IMR-90 (cell line): ENCODE data around the gene SERINC3. TPM values are rescaled to one million over a fixed set of nuclear protein-coding genes. Genes with fewer than 3 reads are reported as not detected.

ENCODE experiments used
- ATAC-seq: fragments of 200-7000 bp; cut with Tn5 transposase; 2 replicates; pipeline ENCODE4 v1.9.1; 2020; ENCODE audit warnings: low read depth, mild to moderate bottlenecking, moderate library complexity
- BruUV-seq: library from RNA; stranded (reverse); fragments of 400-500 nt; replicated peaks from 2 replicates; lab custom pipeline; 2021; lab: Mats Ljungman, UMichigan
- CTCF ChIA-PET: fragments of 300-600 bp; formaldehyde crosslinking; extraction: SDS; loops from one replicate; lab custom pipeline; 2021; ENCODE audit warnings: antibody characterized with exemption; lab: Yijun Ruan, JAX
- POLR2A ChIA-PET: fragments of 300-600 bp; sonication (Branson Sonifier 250); formaldehyde crosslinking; loops from one replicate; lab custom pipeline; 2022; ENCODE audit warnings: antibody characterized with exemption; ENCODE audit not compliant: unreplicated experiment; lab: Charles Lee
- DNase-seq: peaks from one replicate; pipeline ENCODE4 v3.0.0; 2013
- H2AFZ ChIP-seq: replicated peaks from 2 replicates; pipeline ENCODE3; 2013; ENCODE audit warnings: low read length, mild to moderate bottlenecking; ENCODE audit not compliant: poor library complexity
- H2AK5ac ChIP-seq: 2 replicates; pipeline ENCODE4 v1.6.1; 2013; ENCODE audit warnings: low read depth, low read length, inconsistent platforms
- H2AK9ac ChIP-seq: replicated peaks from 2 replicates; pipeline ENCODE3; 2013; ENCODE audit warnings: mild to moderate bottlenecking, low read depth, low read length, moderate library complexity; ENCODE audit not compliant: poor library complexity
- H2BK120ac ChIP-seq: 2 replicates; pipeline ENCODE4 v1.6.1; 2013; ENCODE audit warnings: low read depth, low read length, inconsistent platforms
- H2BK15ac ChIP-seq: 3 replicates; pipeline ENCODE4 v1.6.1; 2013; ENCODE audit warnings: low read depth, low read length, inconsistent platforms
- H2BK20ac ChIP-seq: 2 replicates; pipeline ENCODE4 v1.6.1; 2013; ENCODE audit warnings: low read depth, mild to moderate bottlenecking, inconsistent platforms, low read length, moderate library complexity
- H2BK5ac ChIP-seq: 2 replicates; pipeline ENCODE4 v1.6.1; 2013; ENCODE audit warnings: mild to moderate bottlenecking, low read depth, low read length, inconsistent platforms; ENCODE audit not compliant: poor library complexity, severe bottlenecking
- H3K14ac ChIP-seq: replicated peaks from 2 replicates; pipeline ENCODE4 v1.6.1; 2013; ENCODE audit warnings: low read depth, low read length, inconsistent platforms
- H3K18ac ChIP-seq: 2 replicates; pipeline ENCODE4 v1.6.1; 2013; ENCODE audit warnings: low read depth, low read length, control low read depth
- H3K23ac ChIP-seq: 2 replicates; pipeline ENCODE4 v1.6.1; 2013; ENCODE audit warnings: low read depth, low read length, inconsistent platforms
- H3K27ac ChIP-seq: 2 replicates; pipeline ENCODE4 v1.5.1; 2013; ENCODE audit warnings: mild to moderate bottlenecking, control low read depth, low read length; ENCODE audit not compliant: insufficient read depth
- H3K27me3 ChIP-seq: 2 replicates; pipeline ENCODE4 v1.6.1; 2013; ENCODE audit warnings: low read length; ENCODE audit not compliant: control insufficient read depth, insufficient read depth
- H3K36me3 ChIP-seq: 2 replicates; pipeline ENCODE4 v1.6.1; 2013; ENCODE audit warnings: low read length, mixed read lengths; ENCODE audit not compliant: control insufficient read depth, insufficient read depth
- H3K4ac ChIP-seq: 2 replicates; pipeline ENCODE4 v1.6.1; 2013; ENCODE audit warnings: low read depth, low read length, inconsistent platforms
- H3K4me1 ChIP-seq: 2 replicates; pipeline ENCODE4 v1.6.1; 2013; ENCODE audit warnings: low read length, mixed read lengths; ENCODE audit not compliant: control insufficient read depth, insufficient read depth
- H3K4me2 ChIP-seq: 2 replicates; pipeline ENCODE4 v1.6.1; 2013; ENCODE audit warnings: low read depth, mild to moderate bottlenecking, control low read depth, low read length, moderate library complexity
- H3K4me3 ChIP-seq: 2 replicates; pipeline ENCODE4 v1.5.1; 2013; ENCODE audit warnings: low read depth, mild to moderate bottlenecking, control low read depth, low read length, moderate library complexity; ENCODE audit not compliant: insufficient read depth
- H3K56ac ChIP-seq: 2 replicates; pipeline ENCODE4 v1.6.1; 2013; ENCODE audit warnings: low read length, inconsistent platforms; ENCODE audit not compliant: insufficient read depth; ENCODE audit errors: extremely low read depth
- H3K79me1 ChIP-seq, 2 experiments: 2 replicates each; pipeline ENCODE4 v1.6.1; 2013; ENCODE audit warnings: low read length in 2 of 2, inconsistent platforms in 1 of 2, low read depth in 1 of 2
- H3K9ac ChIP-seq: 2 replicates; pipeline ENCODE4 v1.6.1; 2013; ENCODE audit warnings: low read depth, low read length, control low read depth
- H3K9me1 ChIP-seq: 2 replicates; pipeline ENCODE4 v1.6.1; 2013; ENCODE audit warnings: low read length, inconsistent platforms; ENCODE audit not compliant: insufficient read depth
- H3K9me3 ChIP-seq: 2 replicates; pipeline ENCODE4 v1.6.1; 2013; ENCODE audit warnings: low read length; ENCODE audit not compliant: control insufficient read depth, insufficient read depth
- H4K20me1 ChIP-seq: 2 replicates; pipeline ENCODE4 v1.6.1; 2013; ENCODE audit warnings: low read length, inconsistent platforms; ENCODE audit not compliant: insufficient read depth
- H4K5ac ChIP-seq: 2 replicates; pipeline ENCODE4 v1.6.1; 2013; ENCODE audit warnings: mild to moderate bottlenecking, low read depth, low read length, control low read depth
- H4K8ac ChIP-seq, 2 experiments: 2 replicates each; pipeline ENCODE4 v1.6.1; 2013; ENCODE audit warnings: low read depth in 2 of 2, low read length in 2 of 2, control low read depth in 1 of 2, inconsistent platforms in 1 of 2
- H4K91ac ChIP-seq: 2 replicates; pipeline ENCODE4 v1.6.1; 2013; ENCODE audit warnings: low read depth, low read length, inconsistent platforms; ENCODE audit not compliant: insufficient read depth
- CEBPB ChIP-seq: IDR thresholded peaks from 2 replicates; pipeline ENCODE4 v1.6.1; 2012; ENCODE audit warnings: low read depth, low read length, improper control_type of control experiment
- CHD1 ChIP-seq: IDR thresholded peaks from 2 replicates; pipeline ENCODE4 v1.6.1; 2012; ENCODE audit warnings: low read depth, low read length, improper control_type of control experiment
- FOS ChIP-seq: fragments of 150-350 bp; IDR thresholded peaks from 2 replicates; pipeline ENCODE4 v1.6.1; 2016; ENCODE audit warnings: low read depth, low read length
- MAFK ChIP-seq: IDR thresholded peaks from 2 replicates; pipeline ENCODE4 v1.6.1; 2012; ENCODE audit warnings: low read depth, low read length, improper control_type of control experiment
- MAZ ChIP-seq: IDR thresholded peaks from 2 replicates; pipeline ENCODE4 v1.6.1; 2012; ENCODE audit warnings: low read depth, mild to moderate bottlenecking, low read length, improper control_type of control experiment, moderate library complexity, borderline replicate concordance
- MXI1 ChIP-seq: IDR thresholded peaks from 2 replicates; pipeline ENCODE4 v1.6.1; 2012; ENCODE audit warnings: low read depth, mild to moderate bottlenecking, low read length, moderate library complexity, borderline replicate concordance
- NFE2L2 ChIP-seq: fragments of 150-350 bp; IDR thresholded peaks from 2 replicates; pipeline ENCODE4 v1.6.1; 2016; ENCODE audit warnings: low read depth, mild to moderate bottlenecking, low read length
- POLR2A ChIP-seq: IDR thresholded peaks from 2 replicates; pipeline ENCODE4 v1.6.1; 2012; ENCODE audit warnings: mild to moderate bottlenecking, low read depth, low read length
- RAD21 ChIP-seq: IDR thresholded peaks from 2 replicates; pipeline ENCODE4 v1.6.1; 2012; ENCODE audit warnings: low read length, improper control_type of control experiment
- RCOR1 ChIP-seq: IDR thresholded peaks from 2 replicates; pipeline ENCODE4 v1.6.1; 2012; ENCODE audit warnings: mild to moderate bottlenecking, low read length, improper control_type of control experiment; ENCODE audit not compliant: insufficient replicate concordance
- RFX5 ChIP-seq: IDR thresholded peaks from 2 replicates; pipeline ENCODE4 v1.8.0; 2012; ENCODE audit warnings: low read depth, mild to moderate bottlenecking, low read length, moderate library complexity
- SMC3 ChIP-seq: fragments of 150-350 bp; IDR thresholded peaks from 2 replicates; pipeline ENCODE4 v1.6.1; 2016; ENCODE audit warnings: low read depth, mild to moderate bottlenecking, antibody characterized with exemption, low read length, moderate library complexity
- WGBS, 2 experiments: methylation state at CpG; one replicate each; pipeline versions ENCODE4 v1.1.5 to v1.1.7; 2013; ENCODE audit warnings: missing lambda C conversion rate in 2 of 2; ENCODE audit not compliant: insufficient read length in 1 of 2; ENCODE audit errors: extremely low coverage in 2 of 2; 5-methylcytosine and 5-hydroxymethylcytosine counted together
- dilution Hi-C: fragments of 300-500 bp; cut with HindIII; formaldehyde crosslinking; loops from one replicate; pipeline ENCODE4 v1.14.3; 2018; ENCODE audit warnings: low sequenced_read_pairs; ENCODE audit not compliant: unreplicated experiment
- in situ Hi-C: fragments of 300-500 bp; cut with MboI; formaldehyde crosslinking; loops from 3 replicates; pipeline ENCODE4 v1.14.3; 2019; ENCODE audit warnings: low sequenced_read_pairs, inconsistent platforms, mixed read lengths
- intact Hi-C: fragments of 100-400 bp; cut with micrococcal nuclease; formaldehyde crosslinking; loops from 2 replicates; pipeline ENCODE4 v1.10.0; 2022
- polyA plus RNA-seq, 3 experiments: library from polyadenylated mRNA; depleted of rRNA; stranded (reverse); fragments of >200 nt; gene quantifications; 2 replicates each; pipeline ENCODE4 v1.2.3, GENCODE V29; 2012; ENCODE audit warnings: low replicate concordance in 1 of 3
- total RNA-seq: library from RNA; depleted of rRNA; stranded (reverse); fragments of >200 nt; gene quantifications from 2 replicates; pipeline ENCODE4 v1.2.3, GENCODE V29; 2012
- TF ChIP-seq, protein P1 (sequence below): fragments of 150-350 bp; IDR thresholded peaks from 2 replicates; pipeline ENCODE4 v1.6.1; 2017; ENCODE audit warnings: mild to moderate bottlenecking, antibody characterized with exemption, low read length, low read depth
- TF ChIP-seq, protein P2 (sequence below): conservative IDR thresholded peaks from 2 replicates; pipeline ENCODE4 v1.5.1; 2012; ENCODE audit warnings: mild to moderate bottlenecking, low read depth, low read length, improper control_type of control experiment

The SERINC3 gene
- total and polyA plus RNA-seq, 2 of the 4 experiments (the other 2 are of a cell fraction), result 101 to 132 TPM

DNA sequence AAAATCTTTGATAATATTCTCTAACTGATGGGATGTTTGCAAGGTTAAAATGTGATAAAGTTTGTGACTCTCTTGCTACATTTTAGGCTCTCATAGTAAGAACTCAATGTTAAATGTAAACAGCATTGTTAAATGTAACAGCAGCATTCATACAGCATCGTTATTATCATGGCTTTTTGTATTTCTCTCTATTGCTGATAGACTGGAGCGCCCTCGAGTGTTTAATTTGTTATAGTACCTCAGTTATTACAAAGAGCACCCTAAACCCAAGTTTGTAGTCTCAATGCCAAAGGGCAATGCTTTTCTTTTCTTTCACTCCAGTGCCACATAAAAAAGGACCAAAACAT is 61.1 kb downstream of the SERINC3 start:
- no CpG with 5 or more reads among the region's 3 CpGs for WGBS, 2 experiments
- intact Hi-C loops (loop anchor here (1.0 to 5.0 kb wide), 4 partner anchors 72 to 343 kb away; no protein-coding TSS in a partner anchor), dilution Hi-C loops (loop anchor here (10.0 kb wide), 1 partner anchor 66 kb away; no protein-coding TSS in a partner anchor), in situ Hi-C loops (no loop called here)
- Histone ChIP-seq H3K9ac (no peak overlapping the region), H3K9me1 (no peaks in the 10 kb centered on the region), H2AK5ac (no peak overlapping the region), H3K23ac (no peak overlapping the region), H2AFZ (no peak overlapping the region), H3K27me3 (peaks cover 14% of the 10 kb centered on the region), H4K91ac (no peak overlapping the region), H2AK9ac (no peak overlapping the region), H2BK20ac (no peak overlapping the region), H3K4me3 (no peak overlapping the region), H3K18ac (no peak overlapping the region), H3K4me1 (no peaks in the 10 kb centered on the region), H3K4me2 (no peak overlapping the region), H3K14ac (no peak overlapping the region), H3K56ac (no peak overlapping the region), H3K27ac (no peak overlapping the region), H2BK5ac (no peak overlapping the region), H2BK15ac (no peak overlapping the region), H3K9me3 (no peaks in the 10 kb centered on the region), H3K36me3 (no peaks in the 10 kb centered on the region), H4K5ac (no peak overlapping the region), H4K8ac (no peak overlapping the region), H3K4ac (no peak overlapping the region), H2BK120ac (no peak overlapping the region), H3K79me1 (no peaks in the 10 kb centered on the region), H4K20me1 (no peaks in the 10 kb centered on the region)
- no peak for TF ChIP-seq MXI1
- no peak for TF ChIP-seq RFX5
- TF ChIP-seq, protein P1, sequence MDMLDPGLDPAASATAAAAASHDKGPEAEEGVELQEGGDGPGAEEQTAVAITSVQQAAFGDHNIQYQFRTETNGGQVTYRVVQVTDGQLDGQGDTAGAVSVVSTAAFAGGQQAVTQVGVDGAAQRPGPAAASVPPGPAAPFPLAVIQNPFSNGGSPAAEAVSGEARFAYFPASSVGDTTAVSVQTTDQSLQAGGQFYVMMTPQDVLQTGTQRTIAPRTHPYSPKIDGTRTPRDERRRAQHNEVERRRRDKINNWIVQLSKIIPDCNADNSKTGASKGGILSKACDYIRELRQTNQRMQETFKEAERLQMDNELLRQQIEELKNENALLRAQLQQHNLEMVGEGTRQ, result no peak
- no peak for TF ChIP-seq CEBPB
- no peak for TF ChIP-seq MAFK
- peak; percentile 60 for TF ChIP-seq RAD21
- no peak for TF ChIP-seq RCOR1
- no peak for TF ChIP-seq POLR2A
- no peak for TF ChIP-seq MAZ
- no peak for TF ChIP-seq FOS
- peak; percentile 46 for TF ChIP-seq SMC3
- no peak for TF ChIP-seq NFE2L2
- TF ChIP-seq CHD1, result no peak
- TF ChIP-seq, protein P2, sequence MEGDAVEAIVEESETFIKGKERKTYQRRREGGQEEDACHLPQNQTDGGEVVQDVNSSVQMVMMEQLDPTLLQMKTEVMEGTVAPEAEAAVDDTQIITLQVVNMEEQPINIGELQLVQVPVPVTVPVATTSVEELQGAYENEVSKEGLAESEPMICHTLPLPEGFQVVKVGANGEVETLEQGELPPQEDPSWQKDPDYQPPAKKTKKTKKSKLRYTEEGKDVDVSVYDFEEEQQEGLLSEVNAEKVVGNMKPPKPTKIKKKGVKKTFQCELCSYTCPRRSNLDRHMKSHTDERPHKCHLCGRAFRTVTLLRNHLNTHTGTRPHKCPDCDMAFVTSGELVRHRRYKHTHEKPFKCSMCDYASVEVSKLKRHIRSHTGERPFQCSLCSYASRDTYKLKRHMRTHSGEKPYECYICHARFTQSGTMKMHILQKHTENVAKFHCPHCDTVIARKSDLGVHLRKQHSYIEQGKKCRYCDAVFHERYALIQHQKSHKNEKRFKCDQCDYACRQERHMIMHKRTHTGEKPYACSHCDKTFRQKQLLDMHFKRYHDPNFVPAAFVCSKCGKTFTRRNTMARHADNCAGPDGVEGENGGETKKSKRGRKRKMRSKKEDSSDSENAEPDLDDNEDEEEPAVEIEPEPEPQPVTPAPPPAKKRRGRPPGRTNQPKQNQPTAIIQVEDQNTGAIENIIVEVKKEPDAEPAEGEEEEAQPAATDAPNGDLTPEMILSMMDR, result peak; percentile 57
- DNase-seq, result peak; percentile 23
- peak; percentile 76 for ATAC-seq
- CTCF ChIA-PET, result interaction anchor here (1.0 kb wide), 1 partner anchor 243 kb away, joined by 3 read pairs; no protein-coding TSS in a partner anchor
- POLR2A ChIA-PET, result no interaction called here
- BruUV-seq, result no TSS peak
